ENCODE data around the gene ADK.

- TF ChIP-seq POLR2AphosphoS5 (IDR thresholded peaks at IDR 0.05; ENCODE audit: low read depth) (no peak), CTCF (conservative IDR thresholded peaks at IDR 0.05; ENCODE audit: low read depth in 2 of 2) (no peak), EZH2 (IDR thresholded peaks at IDR 0.05; ENCODE audit: low read depth, unreplicated experiment) (no peak)
Observed at GRCh38 chr10:74187237-74187636, 36.2 kb downstream of the ADK start.
